ENCODE results near the gene SERP2.

Gene SERP2

GRCh38 chr13:44425815-44426078 is 52.1 kb downstream of the SERP2 start:
- Histone ChIP-seq H3K4me1 (ENCODE audit: control insufficient read depth, insufficient read depth, low read length) (no peaks in the 10 kb centered on the region), H3K9me3 (ENCODE audit: control insufficient read depth, low read length) (peaks cover 6% of the 10 kb centered on the region), H3K4me3 (ENCODE audit: low read length) (no peak overlapping the region), H3K9ac (ENCODE audit: low read length) (no peak overlapping the region), H3K27me3 (replicated peaks; ENCODE audit: control insufficient read depth, insufficient read depth, low read length) (peaks cover 6% of the 10 kb centered on the region), H3K36me3 (ENCODE audit: control insufficient read depth, insufficient read depth, low read length, severe bottlenecking) (no peaks in the 10 kb centered on the region)
- no peak for DNase-seq (ENCODE audit: low read depth)

- peaks cover 6% of the 10 kb centered on the region for H3K27me3 ChIP-seq (replicated peaks; ENCODE audit: control insufficient read depth, insufficient read depth, low read length)
- DNase-seq (ENCODE audit: low read depth), result no peak
Measured at GRCh38 chr13:44426461-44426860, 52.8 kb downstream of the SERP2 start.

GRCh38 chr13:44429311-44429710 is 55.7 kb downstream of the SERP2 start:
- no peak for DNase-seq (ENCODE audit: low read depth)
- Histone ChIP-seq H3K4me1 (ENCODE audit: control insufficient read depth, insufficient read depth, low read length) (peaks cover 7% of the 10 kb centered on the region), H3K27me3 (replicated peaks; ENCODE audit: control insufficient read depth, insufficient read depth, low read length) (no peaks in the 10 kb centered on the region), H3K36me3 (ENCODE audit: control insufficient read depth, insufficient read depth, low read length, severe bottlenecking) (peaks cover 19% of the 10 kb centered on the region), H3K4me3 (ENCODE audit: low read length) (no peak overlapping the region), H3K9ac (ENCODE audit: low read length) (no peak overlapping the region), H3K9me3 (ENCODE audit: control insufficient read depth, low read length) (peaks cover 6% of the 10 kb centered on the region)

More at GRCh38 chr13:44426461-44426860, 52.8 kb downstream of the SERP2 start:
- no peaks in the 10 kb centered on the region for H3K4me1 ChIP-seq (ENCODE audit: control insufficient read depth, insufficient read depth, low read length)
- peaks cover 6% of the 10 kb centered on the region for H3K9me3 ChIP-seq (ENCODE audit: control insufficient read depth, low read length)
- H3K9ac ChIP-seq (ENCODE audit: low read length), result no peak overlapping the region
- H3K36me3 ChIP-seq (ENCODE audit: control insufficient read depth, insufficient read depth, low read length, severe bottlenecking), result no peaks in the 10 kb centered on the region
- no peak overlapping the region for H3K4me3 ChIP-seq (ENCODE audit: low read length)

- Histone ChIP-seq H3K9me3 (ENCODE audit: control insufficient read depth, low read length) (peaks cover 6% of the 10 kb centered on the region), H3K4me3 (ENCODE audit: low read length) (no peak overlapping the region), H3K36me3 (ENCODE audit: control insufficient read depth, insufficient read depth, low read length, severe bottlenecking) (peaks cover 23% of the 10 kb centered on the region), H3K27me3 (replicated peaks; ENCODE audit: control insufficient read depth, insufficient read depth, low read length) (no peaks in the 10 kb centered on the region), H3K9ac (ENCODE audit: low read length) (no peak overlapping the region), H3K4me1 (ENCODE audit: control insufficient read depth, insufficient read depth, low read length) (peaks cover 16% of the 10 kb centered on the region)
- DNase-seq (ENCODE audit: low read depth), result no peak
Measured at GRCh38 chr13:44431150-44431549, 57.5 kb downstream of the SERP2 start.

GRCh38 chr13:44432650-44433049 is 59.0 kb downstream of the SERP2 start:
- Histone ChIP-seq H3K9ac (ENCODE audit: low read length) (no peak overlapping the region), H3K27me3 (replicated peaks; ENCODE audit: control insufficient read depth, insufficient read depth, low read length) (no peaks in the 10 kb centered on the region), H3K9me3 (ENCODE audit: control insufficient read depth, low read length) (peaks cover 2% of the 10 kb centered on the region), H3K36me3 (ENCODE audit: control insufficient read depth, insufficient read depth, low read length, severe bottlenecking) (peaks cover 23% of the 10 kb centered on the region), H3K4me3 (ENCODE audit: low read length) (no peak overlapping the region), H3K4me1 (ENCODE audit: control insufficient read depth, insufficient read depth, low read length) (peaks cover 23% of the 10 kb centered on the region)
- DNase-seq (ENCODE audit: low read depth), result no peak

- no peaks in the 10 kb centered on the region for H3K9me3 ChIP-seq (ENCODE audit: control insufficient read depth, low read length)
- H3K36me3 ChIP-seq (ENCODE audit: control insufficient read depth, insufficient read depth, low read length, severe bottlenecking), result peaks cover 23% of the 10 kb centered on the region
- peak overlapping the region; percentile 86 for H3K4me3 ChIP-seq (ENCODE audit: low read length)
- no peak for DNase-seq (ENCODE audit: low read depth)
- H3K9ac ChIP-seq (ENCODE audit: low read length), result peak overlapping the region; percentile 78
- H3K4me1 ChIP-seq (ENCODE audit: control insufficient read depth, insufficient read depth, low read length), result peaks cover 25% of the 10 kb centered on the region
- H3K27me3 ChIP-seq (replicated peaks; ENCODE audit: control insufficient read depth, insufficient read depth, low read length), result no peaks in the 10 kb centered on the region
Measured at GRCh38 chr13:44433863-44434765, 60.5 kb downstream of the SERP2 start.

GRCh38 chr13:44434766-44435141 is 61.1 kb downstream of the SERP2 start:
- peak; percentile 16 for DNase-seq (ENCODE audit: low read depth)
- Histone ChIP-seq H3K9ac (ENCODE audit: low read length) (peak overlapping the region; percentile 78), H3K4me1 (ENCODE audit: control insufficient read depth, insufficient read depth, low read length) (peaks cover 25% of the 10 kb centered on the region), H3K36me3 (ENCODE audit: control insufficient read depth, insufficient read depth, low read length, severe bottlenecking) (peaks cover 23% of the 10 kb centered on the region), H3K27me3 (replicated peaks; ENCODE audit: control insufficient read depth, insufficient read depth, low read length) (no peaks in the 10 kb centered on the region), H3K4me3 (ENCODE audit: low read length) (peak overlapping the region; percentile 86), H3K9me3 (ENCODE audit: control insufficient read depth, low read length) (no peaks in the 10 kb centered on the region)

GRCh38 chr13:44435142-44435918 is 61.7 kb downstream of the SERP2 start:
- Histone ChIP-seq H3K4me3 (ENCODE audit: low read length) (peak overlapping the region; percentile 86), H3K4me1 (ENCODE audit: control insufficient read depth, insufficient read depth, low read length) (peaks cover 25% of the 10 kb centered on the region), H3K36me3 (ENCODE audit: control insufficient read depth, insufficient read depth, low read length, severe bottlenecking) (peaks cover 23% of the 10 kb centered on the region), H3K9me3 (ENCODE audit: control insufficient read depth, low read length) (no peaks in the 10 kb centered on the region), H3K9ac (ENCODE audit: low read length) (peak overlapping the region; percentile 91), H3K27me3 (replicated peaks; ENCODE audit: control insufficient read depth, insufficient read depth, low read length) (no peaks in the 10 kb centered on the region)
- DNase-seq (ENCODE audit: low read depth), result peak; percentile 98

GRCh38 chr13:44435919-44436510 is 62.4 kb downstream of the SERP2 start:
- H3K4me3 ChIP-seq (ENCODE audit: low read length), result peak overlapping the region; percentile 86
- peak overlapping the region; percentile 91 for H3K9ac ChIP-seq (ENCODE audit: low read length)
- H3K4me1 ChIP-seq (ENCODE audit: control insufficient read depth, insufficient read depth, low read length), result peaks cover 25% of the 10 kb centered on the region
- no peaks in the 10 kb centered on the region for H3K27me3 ChIP-seq (replicated peaks; ENCODE audit: control insufficient read depth, insufficient read depth, low read length)
- H3K36me3 ChIP-seq (ENCODE audit: control insufficient read depth, insufficient read depth, low read length, severe bottlenecking), result peaks cover 23% of the 10 kb centered on the region
- H3K9me3 ChIP-seq (ENCODE audit: control insufficient read depth, low read length), result no peaks in the 10 kb centered on the region
- DNase-seq (ENCODE audit: low read depth), result peak; percentile 17

- Histone ChIP-seq H3K9me3 (ENCODE audit: control insufficient read depth, low read length) (no peaks in the 10 kb centered on the region), H3K36me3 (ENCODE audit: control insufficient read depth, insufficient read depth, low read length, severe bottlenecking) (peaks cover 23% of the 10 kb centered on the region), H3K9ac (ENCODE audit: low read length) (peak overlapping the region; percentile 91), H3K4me3 (ENCODE audit: low read length) (peak overlapping the region; percentile 86), H3K4me1 (ENCODE audit: control insufficient read depth, insufficient read depth, low read length) (peaks cover 25% of the 10 kb centered on the region), H3K27me3 (replicated peaks; ENCODE audit: control insufficient read depth, insufficient read depth, low read length) (no peaks in the 10 kb centered on the region)
- peak; percentile 95 for DNase-seq (ENCODE audit: low read depth)
Measured at GRCh38 chr13:44436589-44437337, 63.1 kb downstream of the SERP2 start.

Data from adipocyte (in vitro differentiated cells).